Astrocyte (in vitro differentiated cells and primary cell): ENCODE measurements around the gene LCLAT1.

Experiments
- EZH2 ChIP-seq: IDR thresholded peaks from 2 replicates; pipeline ENCODE4 v1.6.1; 2012; ENCODE audit warnings: mild to moderate bottlenecking, low read length, inconsistent platforms; ENCODE audit not compliant: insufficient read depth
- TF ChIP-seq, protein P1 (sequence below): IDR thresholded peaks from 2 replicates; pipeline ENCODE4 v1.5.1; 2011; ENCODE audit warnings: low read depth, mild to moderate bottlenecking, inconsistent platforms, low read length, moderate library complexity; ENCODE audit not compliant: insufficient read depth

DNA sequence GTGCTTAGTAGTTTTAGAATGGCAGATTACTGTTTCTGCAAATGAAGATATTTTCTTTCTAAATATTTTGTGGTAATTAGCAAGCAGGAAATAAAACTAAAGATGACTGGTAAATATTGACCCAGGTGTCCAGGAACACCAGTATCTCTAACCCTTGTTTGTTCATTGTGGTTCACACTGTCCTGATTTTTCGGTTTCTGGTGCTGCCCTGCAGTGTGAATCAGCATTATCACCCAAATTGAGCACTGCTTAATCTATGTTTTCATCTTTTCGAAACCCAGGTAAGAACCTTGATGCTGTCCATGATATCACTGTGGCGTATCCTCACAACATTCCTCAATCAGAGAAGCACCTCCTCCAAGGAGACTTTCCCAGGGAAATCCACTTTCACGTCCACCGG lies 192.8 kb downstream of the LCLAT1 start:
- TF ChIP-seq, protein P1, sequence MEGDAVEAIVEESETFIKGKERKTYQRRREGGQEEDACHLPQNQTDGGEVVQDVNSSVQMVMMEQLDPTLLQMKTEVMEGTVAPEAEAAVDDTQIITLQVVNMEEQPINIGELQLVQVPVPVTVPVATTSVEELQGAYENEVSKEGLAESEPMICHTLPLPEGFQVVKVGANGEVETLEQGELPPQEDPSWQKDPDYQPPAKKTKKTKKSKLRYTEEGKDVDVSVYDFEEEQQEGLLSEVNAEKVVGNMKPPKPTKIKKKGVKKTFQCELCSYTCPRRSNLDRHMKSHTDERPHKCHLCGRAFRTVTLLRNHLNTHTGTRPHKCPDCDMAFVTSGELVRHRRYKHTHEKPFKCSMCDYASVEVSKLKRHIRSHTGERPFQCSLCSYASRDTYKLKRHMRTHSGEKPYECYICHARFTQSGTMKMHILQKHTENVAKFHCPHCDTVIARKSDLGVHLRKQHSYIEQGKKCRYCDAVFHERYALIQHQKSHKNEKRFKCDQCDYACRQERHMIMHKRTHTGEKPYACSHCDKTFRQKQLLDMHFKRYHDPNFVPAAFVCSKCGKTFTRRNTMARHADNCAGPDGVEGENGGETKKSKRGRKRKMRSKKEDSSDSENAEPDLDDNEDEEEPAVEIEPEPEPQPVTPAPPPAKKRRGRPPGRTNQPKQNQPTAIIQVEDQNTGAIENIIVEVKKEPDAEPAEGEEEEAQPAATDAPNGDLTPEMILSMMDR = no peak
- TF ChIP-seq EZH2 = no peak
